HG03565 (cell line): ENCODE measurements around the gene MED26.
"Not testable (repeated sequence)": the region's sequence is repeated elsewhere in the genome, so short reads cannot be mapped to it uniquely, and the experiment has no call there.

Source experiments
- ATAC-seq: cut with Tn5 transposase; IDR thresholded peaks from one replicate; pipeline ENCODE4 v1.9.1; 2021; ENCODE audit warnings: mild to moderate bottlenecking, moderate library complexity; ENCODE audit not compliant: unreplicated experiment

Gene MED26

DNA sequence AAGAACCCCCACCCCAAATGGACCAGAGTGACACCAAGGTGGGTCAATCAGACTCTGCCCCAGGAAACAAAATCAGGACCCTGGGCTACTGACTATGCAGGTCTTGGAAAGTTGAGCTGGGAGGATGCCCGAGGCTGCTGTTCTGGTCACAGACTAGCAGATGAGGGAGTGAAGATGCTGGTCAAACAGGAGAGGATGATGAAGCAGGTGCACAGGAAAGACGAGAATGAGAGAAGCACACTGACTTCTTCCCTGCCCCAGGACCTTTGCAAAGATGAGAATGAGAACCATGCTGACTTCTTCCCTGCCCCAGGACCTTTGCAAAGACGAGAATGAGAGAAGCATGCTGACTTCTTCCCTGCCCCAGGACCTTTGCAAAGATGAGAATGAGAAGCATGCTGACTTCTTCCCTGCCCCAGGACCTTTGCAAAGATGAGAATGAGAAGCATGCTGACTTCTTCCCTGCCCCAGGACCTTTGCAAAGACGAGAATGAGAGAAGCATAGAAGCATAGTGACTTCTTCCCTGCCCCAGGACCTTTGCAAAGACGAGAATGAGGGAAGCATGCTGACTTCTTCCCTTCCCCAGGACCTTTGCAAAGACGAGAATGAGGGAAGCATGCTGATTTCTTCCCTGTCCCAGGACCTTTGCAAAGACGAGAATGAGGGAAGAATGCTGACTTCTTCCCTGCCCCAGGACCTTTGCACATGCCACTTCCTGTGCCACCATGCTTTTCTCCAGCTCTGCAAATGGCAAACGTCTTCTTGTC lies 23.6 kb upstream of the MED26 start:
- not testable (repeated sequence) for ATAC-seq

GRCh38 chr19:16650821-16651220 lies 22.8 kb upstream of the MED26 start:
- no peak for ATAC-seq

DNA sequence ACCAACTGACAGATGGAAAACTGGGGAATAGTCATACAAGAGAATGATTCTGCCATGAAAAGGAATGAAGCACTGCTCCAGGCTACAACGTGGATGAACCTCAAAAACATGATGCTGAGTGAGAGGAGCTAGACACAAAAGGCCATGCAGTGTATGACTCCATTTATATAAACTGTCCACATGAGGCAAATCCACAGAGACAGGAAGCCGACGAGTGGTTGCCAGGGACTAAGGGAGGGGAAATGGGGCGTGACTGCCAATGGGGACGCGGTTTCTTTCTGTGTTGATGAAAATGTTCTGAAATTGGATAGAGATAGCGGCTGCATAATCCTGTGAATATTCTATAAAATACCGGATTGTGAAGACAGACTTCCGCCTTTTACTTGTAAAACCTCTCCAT lies 21.7 kb upstream of the MED26 start:
- no peak for ATAC-seq

DNA sequence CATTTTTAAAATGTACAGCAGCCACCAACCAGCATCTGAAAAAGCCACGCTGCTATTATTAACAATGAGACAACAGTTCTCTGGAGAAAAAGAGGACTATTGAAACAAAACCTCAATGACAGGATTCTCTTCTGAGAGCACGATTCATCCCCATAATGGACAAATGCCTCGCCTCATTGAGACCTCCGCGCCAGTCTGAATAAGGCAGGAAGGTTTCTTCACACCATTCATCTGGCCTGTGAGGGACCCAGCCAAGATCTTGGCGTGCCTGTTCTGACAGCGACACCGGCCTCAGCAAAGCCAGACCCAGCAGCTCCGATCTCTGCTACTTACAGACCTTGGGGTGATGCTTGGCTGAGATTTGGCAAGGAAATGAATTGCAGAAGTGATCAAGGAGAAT lies 17.1 kb upstream of the MED26 start:
- ATAC-seq, result no peak

GRCh38 chr19:16641695-16642094 lies 13.7 kb upstream of the MED26 start:
- ATAC-seq, result no peak

GRCh38 chr19:16640951-16641350 lies 12.9 kb upstream of the MED26 start:
- no peak for ATAC-seq

GRCh38 chr19:16638666-16639065 lies 10.7 kb upstream of the MED26 start:
- no peak for ATAC-seq

DNA sequence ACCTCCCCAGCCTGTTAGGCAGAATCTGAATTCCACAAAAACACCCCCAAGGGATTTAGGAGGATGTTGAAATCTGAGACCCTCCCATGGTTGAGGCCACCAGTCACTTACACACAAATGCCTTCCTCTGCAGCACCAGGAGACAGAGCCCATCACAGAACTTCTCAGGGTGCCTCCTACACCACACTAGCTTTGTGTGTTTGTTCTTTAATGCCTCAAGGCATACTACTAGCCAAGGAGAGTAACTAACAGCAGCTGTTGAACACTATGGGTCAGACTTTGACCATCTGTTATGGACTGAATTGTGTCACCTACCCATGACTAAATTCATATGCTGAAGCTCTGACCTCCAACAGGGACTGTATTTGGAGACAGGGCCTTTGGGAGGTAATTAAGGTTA lies 9.5 kb upstream of the MED26 start:
- ATAC-seq, result no peak

DNA sequence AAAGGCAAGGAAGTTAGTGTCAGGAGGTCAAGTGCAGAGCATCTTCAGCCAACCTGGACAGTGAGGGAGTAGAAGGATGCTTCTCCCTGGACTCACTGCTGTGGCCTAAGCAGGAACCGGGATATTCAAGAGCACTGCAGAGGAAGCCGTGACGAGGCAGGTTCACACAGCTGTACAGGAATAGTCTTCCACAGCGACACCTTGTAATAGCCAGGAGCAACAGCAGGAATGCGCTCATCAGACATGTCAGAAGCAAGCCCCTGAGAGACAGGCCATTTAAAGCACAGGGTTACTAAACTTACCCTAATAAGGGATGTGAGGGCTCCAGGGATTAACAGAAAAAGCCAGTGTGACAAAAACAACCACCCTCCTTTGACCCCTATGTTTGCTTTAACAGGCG lies 3.5 kb upstream of the MED26 start:
- ATAC-seq, result no peak

DNA sequence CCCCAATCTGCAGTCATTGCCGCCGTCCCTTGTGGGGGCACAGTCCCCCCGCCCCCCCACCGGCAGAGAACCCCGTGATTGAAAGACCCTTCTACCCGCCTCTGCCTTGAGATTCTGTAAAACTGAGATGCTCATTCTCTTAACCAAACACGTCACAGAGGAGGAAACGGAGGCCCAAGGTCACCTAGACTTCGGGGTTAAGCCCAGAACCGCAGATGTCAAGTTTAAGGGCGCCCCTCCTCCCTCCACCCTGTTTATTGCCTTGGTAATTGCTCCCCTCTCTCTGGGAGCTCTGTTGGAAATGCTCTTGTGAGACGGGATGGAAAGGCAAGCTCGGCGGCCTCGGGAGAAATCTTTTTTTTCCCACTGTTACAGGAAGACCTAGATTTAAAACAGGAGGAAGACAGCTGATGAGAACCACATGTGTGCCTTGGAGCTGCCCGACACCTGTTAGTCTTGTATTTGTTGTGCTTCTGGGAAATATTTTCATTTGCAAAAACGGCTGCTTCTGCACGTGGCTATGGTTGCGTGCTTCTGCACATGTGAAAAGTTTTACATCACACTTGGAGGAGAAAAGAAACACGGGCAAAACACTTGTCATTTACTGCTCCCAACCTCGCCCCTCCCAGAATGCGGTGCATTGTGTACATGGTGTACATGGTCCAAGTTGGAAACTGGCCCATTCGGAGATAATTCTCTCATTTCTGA lies 1.1 kb upstream of the MED26 start:
- no peak for ATAC-seq

DNA sequence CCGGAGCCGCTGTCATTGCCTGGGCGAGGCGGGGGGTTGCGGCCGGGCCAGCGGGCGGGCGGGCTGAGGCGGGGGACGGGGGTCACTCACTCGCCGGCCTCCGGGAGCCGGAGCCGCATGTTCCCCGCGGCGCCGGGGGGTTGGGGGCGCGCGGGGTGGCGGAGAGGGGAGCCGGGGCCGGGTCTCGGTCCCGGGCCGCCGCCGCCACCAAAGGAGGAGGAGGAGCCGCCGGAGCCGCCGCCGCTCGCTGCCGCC lies 149 bp downstream of the MED26 start:
- no peak for ATAC-seq

GRCh38 chr19:16627193-16627927 lies 644 bp downstream of the MED26 start:
- ATAC-seq, result no peak

- no peak for ATAC-seq
These were observed 1.2 kb downstream of the MED26 start for GRCh38 chr19:16626796-16627192.

DNA sequence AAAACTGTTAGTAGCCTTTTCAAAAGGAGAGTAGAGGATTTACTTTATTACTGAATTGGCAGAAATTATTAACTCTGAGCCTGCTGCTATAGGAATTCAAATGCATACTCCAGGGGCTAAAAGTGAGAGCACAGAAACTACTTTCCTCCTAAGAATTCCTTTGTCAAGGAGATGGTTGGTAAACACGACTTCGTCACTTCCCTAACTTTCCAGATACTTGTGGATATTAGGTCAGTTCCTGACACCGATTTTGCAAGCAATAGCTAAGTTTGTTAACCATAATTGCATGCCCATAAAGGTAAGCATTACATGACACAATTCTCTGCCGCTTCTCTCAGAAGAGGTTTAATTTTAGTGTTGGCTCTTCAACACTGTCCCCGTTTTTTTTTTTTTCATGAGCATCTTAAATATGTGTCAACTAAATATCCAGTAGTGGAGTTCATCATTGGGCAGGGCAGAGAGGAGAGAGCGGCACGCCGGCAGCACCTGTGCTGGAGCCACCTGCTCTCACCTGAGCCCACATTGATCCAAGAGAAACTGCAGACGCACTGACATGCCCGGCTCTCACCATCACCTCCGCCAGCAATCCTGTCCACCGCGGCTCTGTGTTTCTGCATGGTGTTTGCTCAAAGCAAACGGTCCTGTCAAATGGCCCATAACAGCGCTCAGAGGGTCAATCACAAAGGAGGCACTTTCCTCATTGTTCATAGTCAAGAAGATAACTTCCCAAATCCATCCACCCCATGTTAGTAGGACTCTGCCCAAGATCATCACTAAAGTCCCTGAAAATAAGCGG lies 2.6 kb downstream of the MED26 start:
- ATAC-seq, result no peak

DNA sequence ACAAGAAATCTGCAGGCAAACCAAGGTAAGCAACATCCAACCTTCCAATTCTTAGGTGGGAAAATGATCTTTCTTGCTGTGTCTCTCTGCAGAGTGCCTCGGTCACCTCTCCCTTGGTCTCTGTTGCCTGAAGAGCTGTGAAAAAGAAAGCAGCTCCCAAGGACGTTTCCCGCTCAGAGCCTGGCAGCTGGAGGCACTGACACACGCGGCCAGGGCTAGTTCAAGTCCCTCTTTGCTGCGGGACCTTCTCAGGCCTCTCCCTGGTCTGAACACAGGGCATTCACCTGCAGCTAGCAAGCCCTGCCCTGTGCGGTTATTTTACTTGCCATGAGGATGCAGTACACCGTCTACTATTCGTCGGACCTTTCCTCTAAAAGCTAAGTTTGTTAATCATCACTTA lies 3.8 kb downstream of the MED26 start:
- no peak for ATAC-seq

DNA sequence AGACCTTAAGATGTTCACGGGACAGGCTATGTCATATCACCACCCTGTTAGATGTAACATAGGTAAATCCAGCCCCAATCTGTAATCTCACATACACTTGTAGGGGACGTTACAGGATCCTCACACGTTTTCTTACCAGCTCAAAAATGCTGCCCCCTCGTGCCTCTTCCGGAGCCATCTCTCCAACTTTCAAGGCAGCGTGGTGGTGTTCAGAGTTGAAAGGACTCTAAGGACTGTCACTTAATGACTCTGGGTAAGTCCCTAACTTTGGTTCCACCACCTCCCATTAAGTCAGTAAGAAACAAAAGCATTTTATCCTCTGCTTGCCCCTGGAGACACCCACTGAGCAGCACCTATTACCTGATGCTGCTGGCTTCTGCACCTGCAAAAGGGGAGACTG lies 4.4 kb downstream of the MED26 start:
- no peak for ATAC-seq

DNA sequence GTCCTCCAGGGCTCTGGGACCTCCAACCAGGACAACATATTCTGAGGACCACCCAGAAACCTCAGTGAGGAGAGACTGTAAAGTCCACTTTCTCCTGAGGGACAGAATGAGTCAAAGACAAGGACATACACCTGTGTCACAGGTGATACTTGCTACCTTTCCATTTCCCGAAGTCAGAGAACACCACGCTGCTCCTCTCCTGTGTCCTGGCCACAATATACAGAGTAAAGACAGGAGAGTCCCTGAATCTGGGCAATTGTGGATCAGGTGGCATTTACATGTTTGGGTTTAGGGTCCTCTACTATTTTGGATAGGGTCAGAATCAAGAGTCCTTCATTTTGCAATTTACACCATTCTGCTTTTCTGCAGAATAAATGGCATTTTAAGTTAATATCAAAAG lies 4.9 kb downstream of the MED26 start:
- no peak for ATAC-seq

DNA sequence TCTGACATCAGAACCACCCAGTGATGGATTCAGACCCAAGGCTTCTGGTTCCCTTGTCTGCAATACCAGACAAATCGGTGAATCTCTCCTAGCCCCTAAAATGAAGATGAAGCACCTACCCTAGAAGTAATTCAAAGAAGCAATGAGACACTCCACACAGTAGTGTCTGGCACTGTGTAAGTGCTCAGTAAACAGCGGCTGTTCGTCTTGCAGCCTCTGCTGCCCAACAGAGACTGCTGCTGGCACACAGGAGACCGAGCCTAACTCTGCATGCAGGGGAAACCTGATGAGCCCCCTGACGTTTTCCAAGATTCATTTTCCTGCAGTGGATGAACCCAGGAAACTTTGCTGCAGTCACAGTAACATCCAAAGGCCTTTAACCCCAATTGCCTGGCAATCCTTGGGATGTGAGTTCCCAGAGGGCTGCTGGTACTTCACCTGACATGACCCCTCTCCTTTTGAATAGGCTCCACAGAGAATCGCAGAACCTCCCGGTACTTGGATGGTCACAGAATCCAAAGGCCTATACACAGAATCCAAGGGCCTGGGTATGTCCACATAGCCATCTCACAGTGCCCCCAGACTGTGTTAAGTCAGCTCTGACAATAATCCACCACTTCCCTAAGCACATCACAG lies 6.7 kb downstream of the MED26 start:
- ATAC-seq, result no peak

DNA sequence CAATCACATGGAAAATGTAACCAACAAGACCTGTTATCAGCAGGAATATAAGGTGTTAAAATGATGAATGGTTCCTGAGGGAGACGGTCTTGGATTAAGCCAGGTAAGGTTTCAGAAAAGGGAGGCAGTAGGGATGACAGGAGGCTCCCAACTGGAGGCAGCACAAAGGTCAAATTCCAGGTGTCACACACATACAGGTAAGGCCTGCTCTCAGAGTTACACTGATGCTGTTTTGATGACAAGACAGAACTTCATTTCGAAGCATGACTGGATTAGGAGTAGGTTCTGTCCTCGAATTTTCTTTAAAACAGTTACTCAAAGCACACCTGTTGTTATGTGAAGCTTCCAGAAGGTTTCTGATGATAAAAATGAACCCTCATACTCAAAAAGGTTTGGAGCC lies 7.4 kb downstream of the MED26 start:
- no peak for ATAC-seq

DNA sequence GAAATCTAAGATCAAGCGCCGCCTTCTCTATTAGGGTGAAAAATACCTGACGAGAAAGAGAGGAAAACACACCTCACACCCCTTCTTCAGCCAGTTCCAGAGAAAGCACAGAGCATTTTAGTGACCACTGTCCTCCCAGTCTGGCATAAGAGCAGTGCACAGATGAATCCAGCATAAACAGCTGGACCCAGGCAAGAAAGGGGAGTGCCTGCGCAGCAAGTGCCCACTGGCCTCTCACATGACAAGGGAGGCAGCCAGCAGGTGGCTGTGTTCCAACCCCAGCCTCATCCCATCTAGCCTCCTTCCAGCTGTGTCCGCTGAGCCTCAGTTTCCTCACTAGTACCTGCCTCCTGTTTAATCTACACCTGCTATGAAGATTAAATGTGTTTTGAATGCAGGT lies 8.0 kb downstream of the MED26 start:
- ATAC-seq, result no peak

DNA sequence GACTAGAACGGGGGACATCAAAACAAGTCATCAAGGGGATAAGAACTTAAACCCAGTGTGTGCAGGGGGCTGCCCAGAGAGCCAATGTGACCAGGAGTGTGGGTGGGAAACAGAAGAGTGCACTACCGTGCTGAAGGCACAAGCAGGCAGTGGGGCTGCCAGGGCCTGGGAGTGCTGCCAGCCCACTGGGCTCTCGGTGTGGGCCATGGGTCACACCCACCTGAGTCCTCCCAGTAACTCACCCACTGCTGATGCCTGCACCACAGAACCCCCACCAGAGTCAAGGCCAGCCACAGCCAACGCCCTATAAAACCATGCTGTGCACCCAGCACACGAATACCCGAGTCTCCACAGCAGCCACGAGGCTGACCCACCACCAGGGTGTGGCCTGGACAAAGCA lies 8.5 kb downstream of the MED26 start:
- ATAC-seq, result no peak
